K562 (cell line): Measurements from ENCODE around the gene USP48. TPM values are rescaled to one million over a fixed set of nuclear protein-coding genes. Genes with fewer than 3 reads are reported as not detected.

Experiments
- ESRRA ChIP-seq: fragments of 450-650 bp; IDR thresholded peaks from 2 replicates; pipeline ENCODE4 v1.6.1; 2014; ENCODE audit warnings: low read depth, mild to moderate bottlenecking, moderate library complexity, borderline replicate concordance
- ETS1 ChIP-seq: conservative IDR thresholded peaks from 2 replicates; pipeline ENCODE4 v1.6.1; 2011; ENCODE audit warnings: low read depth, mild to moderate bottlenecking, low read length; ENCODE audit not compliant: control insufficient read depth
- GABPB2 ChIP-seq: fragments of 250-450 bp; sonication (Bioruptor Pico); conservative IDR thresholded peaks from 2 replicates; pipeline ENCODE4 v1.5.1; 2021; ENCODE audit warnings: mild to moderate bottlenecking
- GATA2 ChIP-seq: sonication (generic); formaldehyde crosslinking; IDR thresholded peaks from 2 replicates; pipeline ENCODE4 v1.4.0; 2020; ENCODE audit warnings: mild to moderate bottlenecking, missing genetic modification reagents
- NCOA4 ChIP-seq: fragments of 450-650 bp; IDR thresholded peaks from 2 replicates; pipeline ENCODE4 v1.6.1; 2018; ENCODE audit warnings: mild to moderate bottlenecking; ENCODE audit not compliant: partially characterized antibody
- POLR2B ChIP-seq: fragments of 450-650 bp; IDR thresholded peaks from 2 replicates; pipeline ENCODE4 v1.6.1; 2018; ENCODE audit warnings: low read depth; ENCODE audit not compliant: partially characterized antibody
- RBM15 ChIP-seq: fragments of 200-400 bp; formaldehyde crosslinking; IDR thresholded peaks from 2 replicates; pipeline ENCODE4 v1.6.1; 2018; ENCODE audit warnings: mild to moderate bottlenecking, low read length, moderate library complexity; ENCODE audit not compliant: insufficient read depth
- SETDB1 ChIP-seq: IDR thresholded peaks from one replicate; pipeline ENCODE4 v1.6.1; 2012; ENCODE audit warnings: low read length, control low read depth, inconsistent platforms
- SIN3A ChIP-seq, 2 experiments: fragments of 150-350 bp in 1 of 2; IDR thresholded peaks; 2 replicates each; pipeline ENCODE4 v1.6.1; 2011 to 2016; ENCODE audit warnings: borderline replicate concordance in 2 of 2, low read depth in 2 of 2, low read length in 2 of 2, mild to moderate bottlenecking in 2 of 2, moderate library complexity in 2 of 2; ENCODE audit not compliant: control insufficient read depth in 1 of 2
- SMAD1 ChIP-seq: fragments of 150-350 bp; IDR thresholded peaks from 2 replicates; pipeline ENCODE4 v1.6.1; 2014; ENCODE audit warnings: low read length, low read depth; ENCODE audit not compliant: partially characterized antibody
- STAT5B ChIP-seq: fragments of 250-450 bp; sonication (Bioruptor Pico); IDR thresholded peaks from 2 replicates; pipeline ENCODE4 v1.8.0; 2021; ENCODE audit warnings: mild to moderate bottlenecking, inconsistent platforms
- TRIM25 ChIP-seq: fragments of 450-650 bp; IDR thresholded peaks from 2 replicates; pipeline ENCODE4 v1.7.0; 2016; ENCODE audit warnings: borderline replicate concordance
- ZNF57 ChIP-seq: fragments of 450-650 bp; formaldehyde crosslinking; IDR thresholded peaks from 2 replicates; pipeline ENCODE4 v1.4.0; 2020; ENCODE audit warnings: mild to moderate bottlenecking, moderate library complexity
- ZNF583 ChIP-seq: fragments of 250-450 bp; sonication (Bioruptor Pico); IDR thresholded peaks from 2 replicates; pipeline ENCODE4 v1.4.0; 2020
- polyA plus RNA-seq, 8 experiments: library from polyadenylated mRNA; depleted of rRNA in 4 of 8; stranded (reverse) in 5 of 8; unstranded in 3 of 8; fragments of >200 nt; fragmentation: Nextera tagmentation in 2 of 8; fragmentation: Illumina TruSeq in 1 of 8; extraction: Ambion mirVana in 2 of 8; extraction: Trizol in 1 of 8; gene quantifications; 2 replicates each; pipeline versions ENCODE4 v1.2.1 to v1.2.3, GENCODE V29; 2011 to 2014; ENCODE audit warnings: inconsistent platforms in 1 of 8, missing spikeins in 1 of 8
- total RNA-seq, 7 experiments: library from RNA; depleted of rRNA in 6 of 7; stranded (reverse); fragments of >200 nt in 6 of 7; fragmentation: Illumina TruSeq in 2 of 7; extraction: Trizol in 2 of 7; gene quantifications; 2 replicates each; pipeline versions ENCODE4 v1.2.1 to v1.2.3, GENCODE V29; 2011 to 2021; ENCODE audit warnings: low replicate concordance in 1 of 7
- TF ChIP-seq, protein P1 (sequence below): IDR thresholded peaks from 2 replicates; pipeline ENCODE4 v1.6.1; 2011; ENCODE audit not compliant: insufficient read length; ENCODE audit errors: extremely low read depth
- TF ChIP-seq, protein P2 (sequence below), 2 experiments: IDR thresholded peaks; 2 replicates each; pipeline ENCODE4 v1.6.1; 2012; ENCODE audit warnings: improper control_type of control experiment in 2 of 2, low read depth in 2 of 2, low read length in 2 of 2, borderline replicate concordance in 1 of 2
- TF ChIP-seq, protein P3 (sequence below): fragments of 150-350 bp; conservative IDR thresholded peaks from 2 replicates; pipeline ENCODE4 v1.6.1; 2014; ENCODE audit warnings: low read length

The USP48 gene
- total and polyA plus RNA-seq, 9 of the 15 experiments (the other 6 are each of a cell fraction or from before 2014, with no cell fraction given) = 23.3 to 123 (median 106) TPM

DNA sequence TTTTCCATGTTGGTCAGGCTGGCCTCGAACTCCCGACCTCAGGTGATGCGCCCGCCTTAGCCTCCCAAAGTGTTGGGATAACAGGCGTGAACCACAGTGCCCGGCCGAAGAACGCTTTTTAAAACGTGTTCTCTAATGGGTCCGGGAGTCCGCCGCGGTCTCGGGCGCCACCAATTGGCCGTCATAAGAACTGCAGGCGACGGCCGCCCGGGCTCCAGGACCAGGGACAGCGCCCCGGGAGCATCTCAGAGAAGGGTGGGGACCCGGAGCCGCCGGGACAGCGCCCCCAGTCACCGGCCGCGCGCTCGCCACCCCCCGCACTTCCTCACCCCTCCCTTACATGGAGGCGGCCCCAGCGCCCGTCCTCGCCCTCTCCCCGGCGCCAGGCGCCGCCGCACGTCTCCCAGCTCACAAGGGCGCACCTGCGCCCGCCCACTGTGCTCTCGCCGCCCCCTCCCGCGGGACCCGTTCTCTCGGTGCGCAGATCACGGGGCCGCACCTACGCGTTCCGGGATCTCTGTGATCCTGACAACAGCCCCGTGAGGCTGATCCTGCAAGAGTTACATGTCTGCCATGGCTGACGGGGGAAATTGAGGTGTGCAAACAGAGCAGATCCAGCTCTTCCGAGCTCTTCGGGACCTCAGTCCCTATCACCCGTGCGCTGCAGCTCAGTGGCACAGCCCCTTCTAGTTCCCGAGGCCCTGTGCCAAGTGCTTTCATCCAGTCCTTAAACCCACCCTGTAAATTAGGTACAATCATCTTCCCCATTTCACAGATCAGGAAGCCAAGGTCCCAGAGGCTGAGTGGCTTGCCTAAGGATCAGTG lies 123.6 kb downstream of the USP48 start (continued):
- TF ChIP-seq, protein P1, sequence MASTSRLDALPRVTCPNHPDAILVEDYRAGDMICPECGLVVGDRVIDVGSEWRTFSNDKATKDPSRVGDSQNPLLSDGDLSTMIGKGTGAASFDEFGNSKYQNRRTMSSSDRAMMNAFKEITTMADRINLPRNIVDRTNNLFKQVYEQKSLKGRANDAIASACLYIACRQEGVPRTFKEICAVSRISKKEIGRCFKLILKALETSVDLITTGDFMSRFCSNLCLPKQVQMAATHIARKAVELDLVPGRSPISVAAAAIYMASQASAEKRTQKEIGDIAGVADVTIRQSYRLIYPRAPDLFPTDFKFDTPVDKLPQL = no peak
- TF ChIP-seq NCOA4 = no peak
- peak; percentile 50; the same call in 1 of the 2 replicates for TF ChIP-seq ESRRA
- TF ChIP-seq SETDB1 = no peak
- no peak for TF ChIP-seq SMAD1
- TF ChIP-seq, protein P2, sequence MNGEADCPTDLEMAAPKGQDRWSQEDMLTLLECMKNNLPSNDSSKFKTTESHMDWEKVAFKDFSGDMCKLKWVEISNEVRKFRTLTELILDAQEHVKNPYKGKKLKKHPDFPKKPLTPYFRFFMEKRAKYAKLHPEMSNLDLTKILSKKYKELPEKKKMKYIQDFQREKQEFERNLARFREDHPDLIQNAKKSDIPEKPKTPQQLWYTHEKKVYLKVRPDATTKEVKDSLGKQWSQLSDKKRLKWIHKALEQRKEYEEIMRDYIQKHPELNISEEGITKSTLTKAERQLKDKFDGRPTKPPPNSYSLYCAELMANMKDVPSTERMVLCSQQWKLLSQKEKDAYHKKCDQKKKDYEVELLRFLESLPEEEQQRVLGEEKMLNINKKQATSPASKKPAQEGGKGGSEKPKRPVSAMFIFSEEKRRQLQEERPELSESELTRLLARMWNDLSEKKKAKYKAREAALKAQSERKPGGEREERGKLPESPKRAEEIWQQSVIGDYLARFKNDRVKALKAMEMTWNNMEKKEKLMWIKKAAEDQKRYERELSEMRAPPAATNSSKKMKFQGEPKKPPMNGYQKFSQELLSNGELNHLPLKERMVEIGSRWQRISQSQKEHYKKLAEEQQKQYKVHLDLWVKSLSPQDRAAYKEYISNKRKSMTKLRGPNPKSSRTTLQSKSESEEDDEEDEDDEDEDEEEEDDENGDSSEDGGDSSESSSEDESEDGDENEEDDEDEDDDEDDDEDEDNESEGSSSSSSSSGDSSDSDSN (IDR thresholded peaks at IDR 0.05; ENCODE audit: borderline replicate concordance in 1 of 2, low read depth in 2 of 2, low read length in 2 of 2) = no peak
- TF ChIP-seq TRIM25 = no peak
- TF ChIP-seq GABPB2 (CRISPR knock-in tag) = no peak
- TF ChIP-seq, protein P3, sequence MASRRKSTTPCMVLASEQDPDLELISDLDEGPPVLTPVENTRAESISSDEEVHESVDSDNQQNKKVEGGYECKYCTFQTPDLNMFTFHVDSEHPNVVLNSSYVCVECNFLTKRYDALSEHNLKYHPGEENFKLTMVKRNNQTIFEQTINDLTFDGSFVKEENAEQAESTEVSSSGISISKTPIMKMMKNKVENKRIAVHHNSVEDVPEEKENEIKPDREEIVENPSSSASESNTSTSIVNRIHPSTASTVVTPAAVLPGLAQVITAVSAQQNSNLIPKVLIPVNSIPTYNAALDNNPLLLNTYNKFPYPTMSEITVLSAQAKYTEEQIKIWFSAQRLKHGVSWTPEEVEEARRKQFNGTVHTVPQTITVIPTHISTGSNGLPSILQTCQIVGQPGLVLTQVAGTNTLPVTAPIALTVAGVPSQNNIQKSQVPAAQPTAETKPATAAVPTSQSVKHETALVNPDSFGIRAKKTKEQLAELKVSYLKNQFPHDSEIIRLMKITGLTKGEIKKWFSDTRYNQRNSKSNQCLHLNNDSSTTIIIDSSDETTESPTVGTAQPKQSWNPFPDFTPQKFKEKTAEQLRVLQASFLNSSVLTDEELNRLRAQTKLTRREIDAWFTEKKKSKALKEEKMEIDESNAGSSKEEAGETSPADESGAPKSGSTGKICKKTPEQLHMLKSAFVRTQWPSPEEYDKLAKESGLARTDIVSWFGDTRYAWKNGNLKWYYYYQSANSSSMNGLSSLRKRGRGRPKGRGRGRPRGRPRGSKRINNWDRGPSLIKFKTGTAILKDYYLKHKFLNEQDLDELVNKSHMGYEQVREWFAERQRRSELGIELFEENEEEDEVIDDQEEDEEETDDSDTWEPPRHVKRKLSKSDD = no peak
- TF ChIP-seq ZNF57 (CRISPR knock-in tag) = no peak
- peak; percentile 85 for TF ChIP-seq ZNF583 (CRISPR knock-in tag)
- no peak for TF ChIP-seq RBM15
- TF ChIP-seq ETS1 = peak; percentile 91
- 0 out of 2 replicates have a peak, but pooled peaks have one; percentile 18 for TF ChIP-seq GATA2
- TF ChIP-seq STAT5B (CRISPR knock-in tag) = no peak
- peak; percentile 96 to 98 for TF ChIP-seq SIN3A (IDR thresholded peaks at IDR 0.05; ENCODE audit: borderline replicate concordance in 2 of 2, control insufficient read depth in 1 of 2, low read depth in 2 of 2, low read length in 2 of 2)
- TF ChIP-seq POLR2B = no peak
